Cerebellar nuclear complex (tissue), 1 donor: ENCODE measurements around the gene ADRA2C.

Experiments
- DNase-seq, 2 experiments: peaks; one replicate each; lab custom pipeline; 2025; lab: John Stamatoyannopoulos, UW

Gene ADRA2C

DNA sequence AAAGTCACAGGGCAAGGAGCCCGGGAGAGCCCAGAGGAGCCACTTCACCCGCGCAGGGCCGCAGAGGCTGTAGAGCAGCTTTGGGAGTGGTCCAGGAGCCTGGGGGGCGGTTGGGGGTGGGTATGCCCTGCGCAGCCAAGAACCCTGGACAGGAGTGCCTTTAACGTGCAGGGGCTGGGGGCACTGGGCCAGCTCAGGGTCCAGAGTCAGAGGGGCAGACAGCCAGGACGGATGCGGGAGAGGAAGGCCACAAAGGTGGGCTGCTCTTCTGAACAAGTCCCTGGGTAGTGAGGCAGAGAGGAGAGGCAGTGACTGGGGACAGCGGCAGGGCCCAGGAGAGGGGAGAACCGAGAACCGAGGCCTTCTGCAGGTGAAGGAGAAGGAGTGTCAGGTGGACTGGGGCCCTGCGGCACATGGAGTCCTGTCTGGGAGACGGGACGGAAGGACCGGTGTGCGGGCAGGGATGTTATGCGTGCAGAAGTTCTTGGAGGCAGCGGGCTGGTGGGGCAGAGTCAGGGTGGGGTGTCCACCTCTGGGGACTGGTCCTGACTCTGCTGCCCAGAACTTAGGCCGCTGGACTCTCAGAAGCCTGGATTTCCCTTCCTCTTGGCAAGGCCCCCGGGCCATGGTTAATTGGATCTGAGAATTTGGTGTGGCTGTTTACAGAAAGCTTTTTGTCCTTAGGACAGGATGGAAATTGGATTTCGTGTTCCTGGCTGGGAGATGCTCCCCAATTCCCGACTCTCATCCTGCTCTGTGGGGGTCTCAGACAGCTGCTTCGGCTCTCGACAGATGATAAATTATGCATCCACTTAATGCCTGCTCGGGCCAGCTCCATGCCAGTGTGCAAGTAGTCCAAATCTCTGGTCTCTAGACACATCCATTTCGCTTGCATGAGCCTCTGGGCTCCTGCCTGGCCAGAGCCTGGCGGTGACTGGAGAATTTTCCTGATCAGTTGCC is 31.9 kb downstream of the ADRA2C start:
- DNase-seq = no peak

DNA sequence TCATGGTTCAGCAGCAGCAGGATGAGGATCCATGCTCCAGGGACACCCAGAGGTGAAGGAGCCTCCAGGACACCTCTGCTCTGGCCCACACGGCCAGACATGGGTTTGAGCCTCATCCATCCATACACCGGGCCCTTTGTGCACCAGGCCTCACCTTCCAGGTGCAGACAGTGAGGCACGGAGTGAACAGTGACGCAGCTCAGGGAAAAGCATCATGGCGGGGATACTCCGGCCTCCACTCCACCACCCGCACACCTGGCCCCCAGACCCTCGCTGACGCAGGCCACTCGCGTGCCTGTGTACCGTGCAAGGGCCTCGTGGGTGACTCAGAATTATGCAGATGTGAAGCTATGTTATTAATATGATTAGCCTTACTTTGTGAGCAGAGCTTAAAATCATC is 33.3 kb downstream of the ADRA2C start:
- DNase-seq = no peak

DNA sequence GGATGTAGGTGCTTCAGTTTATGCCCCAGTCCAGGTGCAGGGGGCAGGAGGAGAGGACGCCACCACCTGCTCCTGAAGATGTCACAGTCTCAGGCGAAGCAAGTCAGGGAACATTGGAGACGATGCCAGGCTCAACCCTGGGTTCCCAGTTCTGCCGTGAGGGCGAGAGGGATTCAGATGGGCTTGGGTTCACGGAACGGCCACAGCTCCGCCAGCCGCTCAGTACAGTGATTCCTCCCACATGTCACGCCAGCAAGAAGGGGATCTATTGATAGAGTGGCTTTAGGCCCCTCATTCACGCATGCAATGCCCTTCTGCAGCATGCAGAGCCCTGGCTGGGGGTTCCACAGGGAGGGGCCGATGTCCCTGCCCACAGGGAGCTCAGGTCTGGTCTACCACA is 34.2 kb downstream of the ADRA2C start:
- DNase-seq = no peak

DNA sequence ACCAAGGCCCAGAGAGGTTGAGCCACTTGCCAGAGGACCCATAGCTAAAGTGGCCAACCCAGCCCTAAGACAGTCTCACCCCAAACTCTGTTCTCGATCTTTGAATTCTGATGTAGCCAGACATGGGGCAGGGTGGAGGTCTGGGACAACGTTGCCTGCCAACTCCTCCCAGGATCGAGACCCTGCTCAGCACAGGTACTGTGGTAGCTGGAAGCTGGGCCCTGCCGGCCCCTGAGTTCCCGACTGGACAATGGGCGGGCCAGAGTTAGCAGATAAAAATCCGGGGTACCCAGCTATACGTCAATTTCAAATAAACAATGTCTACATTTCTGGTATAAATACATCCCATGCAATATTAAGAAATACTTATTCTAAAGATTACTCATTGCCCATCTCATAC is 35.3 kb downstream of the ADRA2C start:
- no peak for DNase-seq

DNA sequence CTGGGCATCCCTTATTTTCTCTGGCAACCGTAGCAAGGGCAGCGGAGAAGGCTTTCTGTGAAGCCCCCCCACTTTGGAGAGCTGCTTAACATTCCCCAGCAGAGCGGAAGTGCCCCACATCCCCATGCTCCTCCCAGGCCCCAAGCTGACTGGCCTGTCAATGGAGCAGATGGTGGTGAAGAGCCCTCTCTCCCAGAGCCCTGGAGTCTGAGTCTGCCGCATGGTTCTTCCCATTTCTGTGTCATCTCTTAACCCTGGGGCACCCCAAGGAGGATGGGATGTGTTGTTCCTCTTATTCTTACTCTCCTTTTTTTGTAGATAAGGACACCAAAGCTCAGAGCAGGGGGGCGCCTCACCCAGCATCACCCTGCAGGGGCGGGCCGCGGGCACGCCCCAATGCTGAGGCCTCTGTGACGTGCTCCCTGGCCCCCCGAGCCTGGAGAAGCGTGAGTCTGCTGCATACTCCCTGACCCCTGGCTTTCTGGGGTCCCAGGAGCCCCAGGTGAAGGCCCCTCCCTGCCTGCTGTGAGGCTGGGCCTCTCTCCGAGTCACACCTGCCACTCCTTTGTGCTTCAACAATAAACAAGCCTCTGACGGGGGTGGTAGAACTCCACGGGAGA is 35.9 kb downstream of the ADRA2C start:
- no peak for DNase-seq

DNA sequence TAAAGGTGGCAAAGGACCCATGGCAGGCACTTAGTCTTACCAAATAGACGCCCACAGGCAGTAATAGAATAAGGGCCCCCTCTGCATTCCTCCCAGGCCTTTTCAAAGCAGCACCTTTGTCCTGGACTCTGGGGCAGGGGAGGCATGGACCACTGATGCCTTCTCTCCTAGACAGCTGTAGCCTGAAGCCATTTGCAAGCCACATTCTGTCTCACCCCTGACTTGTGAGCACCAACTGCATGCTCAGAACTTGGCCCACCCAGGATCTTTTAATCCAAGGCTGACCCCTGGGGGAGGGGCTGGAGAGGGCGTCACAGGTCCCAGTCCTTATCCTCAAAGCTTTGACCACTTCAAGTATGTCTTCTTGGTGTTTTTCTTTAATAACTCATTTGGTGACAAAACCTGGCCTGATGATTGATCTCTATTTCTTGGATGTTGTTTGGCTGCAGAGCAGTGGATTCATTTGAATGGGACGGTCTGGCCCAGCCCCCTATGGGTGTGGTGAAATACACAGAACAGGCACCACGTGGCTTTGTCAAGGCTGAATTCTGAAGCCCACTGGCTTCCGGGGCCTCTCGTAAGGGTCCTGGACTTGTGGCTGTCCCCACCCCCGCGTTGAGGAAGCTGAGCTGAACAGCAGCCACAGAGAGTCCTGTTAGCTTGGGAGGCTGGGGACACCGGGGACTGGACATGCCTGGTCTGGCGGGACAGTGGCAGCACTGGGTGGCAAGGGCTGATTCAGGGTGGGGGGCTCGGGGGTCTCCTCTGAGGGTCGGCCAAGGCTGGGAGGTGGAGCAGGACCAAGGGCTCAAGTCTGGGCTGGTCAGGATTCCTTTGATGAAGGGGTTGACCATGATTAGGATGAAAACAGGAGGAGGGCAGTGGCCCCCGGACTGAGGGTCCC is 36.6 kb downstream of the ADRA2C start:
- no peak for DNase-seq

DNA sequence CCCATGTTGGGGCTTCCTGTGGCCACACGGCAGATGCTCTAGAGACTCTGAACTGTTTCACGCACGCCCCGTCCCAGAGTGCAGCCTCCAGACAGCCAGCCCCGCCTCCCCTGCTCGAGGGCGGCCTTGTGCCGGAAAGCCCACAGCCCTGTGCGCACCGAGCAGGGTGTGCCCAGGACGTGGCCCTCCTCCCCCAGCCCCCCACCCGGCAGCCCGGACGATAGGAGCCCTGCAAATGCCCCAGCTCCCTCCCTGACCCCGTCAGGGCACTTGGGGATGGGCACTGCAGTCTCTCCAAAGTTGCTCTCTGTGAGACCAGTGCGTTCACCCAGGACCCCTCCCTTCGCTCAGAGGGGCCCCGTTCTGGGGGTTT is 37.3 kb downstream of the ADRA2C start:
- DNase-seq = no peak

DNA sequence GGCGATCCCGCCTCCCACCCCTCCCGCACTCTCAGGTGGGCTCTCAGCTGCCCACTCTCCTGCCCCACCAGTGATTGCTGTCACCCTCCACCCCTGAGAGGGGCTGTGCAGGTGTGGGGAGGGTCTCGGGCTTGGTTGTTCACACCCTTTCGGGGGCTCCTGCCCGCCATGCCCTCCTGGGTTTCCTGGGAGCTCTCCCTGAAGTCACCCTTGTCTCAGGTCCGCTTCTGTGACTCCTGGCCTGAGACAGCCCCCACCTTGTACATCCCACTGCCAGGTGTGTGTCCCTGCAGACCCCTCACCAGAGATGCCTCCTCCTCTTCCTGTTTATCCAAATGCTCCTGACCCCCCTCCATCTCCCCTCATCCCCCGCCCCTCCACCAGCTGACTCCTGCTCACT is 37.8 kb downstream of the ADRA2C start:
- no peak for DNase-seq

DNA sequence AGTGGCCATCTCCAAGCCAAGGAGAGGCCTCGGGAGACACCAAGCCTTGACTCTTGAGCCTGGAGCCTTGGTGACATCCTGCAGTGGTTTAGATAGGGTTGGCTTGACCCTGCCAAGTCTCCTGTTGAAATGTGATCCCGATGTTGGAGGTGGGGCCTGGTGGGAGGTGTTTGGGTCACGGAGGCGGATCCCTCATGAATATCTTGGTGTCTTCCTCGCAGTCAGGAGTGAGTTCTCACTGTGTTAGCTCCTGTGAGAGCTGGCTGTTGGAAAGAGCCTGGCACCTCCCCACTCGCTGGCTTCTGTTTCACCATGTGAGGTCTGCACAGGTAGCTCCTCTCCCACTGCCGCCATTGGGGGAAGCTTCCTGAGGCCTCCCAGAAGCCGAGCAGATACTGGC is 38.8 kb downstream of the ADRA2C start:
- no peak for DNase-seq

DNA sequence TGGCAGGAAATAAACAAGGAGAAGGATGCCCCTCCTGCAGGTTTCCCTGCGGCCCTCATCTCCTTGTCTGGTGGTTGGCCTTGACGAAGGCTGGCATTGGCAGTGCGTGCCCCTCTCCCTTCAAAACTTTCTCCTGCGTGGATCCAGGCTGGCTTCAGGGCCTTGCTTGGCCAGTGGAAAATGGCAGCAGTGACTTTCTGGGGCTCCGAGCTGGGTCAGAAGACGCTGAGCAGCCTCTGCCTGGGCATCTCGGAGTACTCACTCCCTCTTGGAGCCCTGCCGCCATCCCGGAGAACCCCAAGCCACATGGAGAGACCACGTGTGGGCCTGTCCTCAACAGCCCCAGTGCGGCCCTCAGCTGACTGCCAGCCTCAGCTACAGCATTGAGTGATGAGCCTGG is 39.5 kb downstream of the ADRA2C start:
- DNase-seq = no peak

DNA sequence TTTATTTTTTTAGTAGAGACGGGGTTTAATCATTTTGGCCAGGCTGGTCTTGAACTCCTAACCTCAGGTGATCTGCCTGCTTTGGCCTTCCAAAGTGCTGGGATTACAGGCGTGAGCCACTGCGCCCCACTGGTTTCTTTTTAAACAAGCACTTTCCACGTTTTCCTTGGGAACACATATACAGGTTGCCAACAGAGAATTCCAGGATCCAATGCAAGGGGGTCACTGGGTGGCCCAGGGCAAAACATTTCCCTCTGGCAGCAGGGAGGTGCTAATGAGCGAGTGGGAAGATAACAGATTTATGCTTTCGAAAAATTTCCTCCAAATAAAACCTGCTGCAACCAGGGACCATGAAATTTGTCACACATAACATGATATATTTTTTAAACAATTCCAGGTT is 41.1 kb downstream of the ADRA2C start:
- DNase-seq = no peak

DNA sequence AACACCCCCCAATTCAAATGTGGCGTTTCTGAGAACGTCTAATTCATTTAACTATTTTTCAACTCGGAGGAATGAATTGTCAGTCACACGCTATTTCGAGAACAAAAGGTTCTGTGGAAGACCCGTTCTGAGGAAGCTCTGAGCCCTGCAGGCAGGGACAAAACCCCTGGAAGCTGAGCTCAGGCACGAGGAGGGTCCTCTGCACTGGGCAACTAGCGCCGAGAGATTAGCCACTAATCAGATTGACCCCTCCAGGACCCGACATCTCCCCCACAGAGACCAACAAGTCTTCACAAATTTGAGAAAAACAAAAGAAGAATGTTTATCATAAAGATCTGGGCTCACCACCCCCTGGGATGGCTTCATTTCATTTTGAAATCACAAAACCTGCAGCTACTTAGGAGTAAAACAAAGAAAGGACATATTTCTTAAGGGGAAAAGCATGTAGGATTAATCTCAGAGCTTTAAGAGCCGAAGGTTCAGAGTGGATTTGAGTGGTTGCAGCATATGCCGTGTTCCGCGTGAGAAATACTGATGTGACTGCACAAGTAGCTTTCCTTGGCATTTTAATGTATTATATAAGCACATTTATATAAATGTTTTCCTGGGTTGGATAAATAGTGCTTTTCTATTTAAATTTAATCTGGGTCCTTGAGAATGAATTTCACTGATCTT is 41.8 kb downstream of the ADRA2C start:
- DNase-seq = no peak

DNA sequence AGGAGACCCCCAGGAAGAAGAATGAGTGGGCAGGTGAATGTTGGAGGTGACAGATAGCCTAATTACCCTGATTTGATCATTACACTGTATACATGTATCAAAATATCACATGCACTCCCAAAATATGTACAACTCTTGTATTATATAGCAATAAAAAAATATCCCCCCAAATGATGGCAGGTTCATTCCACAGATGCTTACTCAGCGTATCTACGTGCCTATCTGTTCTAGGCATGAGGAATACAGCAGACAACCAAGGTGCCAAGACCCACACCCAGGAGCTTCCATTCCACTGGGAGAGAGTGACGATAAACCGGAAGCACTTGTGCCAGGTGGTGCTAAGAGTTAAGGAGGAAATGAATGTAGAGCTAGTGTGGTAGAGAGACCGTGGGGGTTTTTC is 42.4 kb downstream of the ADRA2C start:
- no peak for DNase-seq

DNA sequence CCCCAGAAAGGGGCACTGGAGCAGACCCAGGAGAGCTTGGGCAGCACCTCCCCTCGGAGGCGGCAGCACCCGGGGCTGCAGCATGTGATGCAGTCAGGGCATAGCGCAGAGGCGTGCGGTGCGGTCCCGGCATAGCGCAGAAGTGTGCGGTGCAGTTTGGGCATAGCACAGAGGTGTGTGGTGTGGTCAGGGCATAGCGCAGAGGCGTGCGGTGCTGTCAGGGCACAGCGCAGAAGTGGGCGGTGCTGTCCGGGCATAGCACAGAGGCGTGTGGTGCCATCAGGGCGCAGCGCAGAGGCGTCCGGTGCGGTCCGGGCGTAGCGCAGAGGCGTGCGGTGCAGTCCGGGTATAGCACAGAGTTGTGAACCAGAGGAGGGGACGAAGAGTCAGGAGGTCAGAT is 42.8 kb downstream of the ADRA2C start:
- DNase-seq = no peak

DNA sequence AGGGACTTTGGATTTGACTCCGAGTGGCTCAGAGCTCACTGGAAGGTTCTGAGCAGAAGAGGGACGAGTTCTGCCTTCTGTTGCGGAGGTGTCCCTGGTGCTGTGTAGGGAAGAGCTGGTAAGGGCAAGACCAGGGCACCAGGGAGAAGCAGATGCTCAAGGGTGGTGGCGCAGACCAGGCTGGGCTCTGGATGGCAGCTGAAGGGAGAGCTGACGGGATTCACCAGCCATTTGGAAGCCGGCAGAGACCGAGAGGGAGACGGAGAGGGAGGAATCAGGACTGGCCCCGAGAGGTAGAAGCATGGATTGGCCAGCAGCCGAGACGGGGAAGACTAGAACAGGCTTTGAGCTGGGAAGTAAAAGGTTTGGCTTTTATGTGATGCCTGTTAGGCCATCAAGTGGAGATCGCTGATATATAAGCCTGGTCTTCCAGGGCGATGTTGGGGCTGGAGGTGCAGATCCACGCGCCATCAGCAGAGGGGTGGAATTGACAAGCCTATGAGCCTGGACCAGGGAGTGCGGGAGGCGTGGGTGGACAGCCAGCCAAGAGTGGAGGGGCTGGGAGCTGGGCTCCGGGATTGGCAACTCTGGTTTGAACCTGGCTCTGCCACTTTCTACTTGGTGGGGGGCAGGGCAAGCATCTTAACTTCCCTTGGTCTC is 43.4 kb downstream of the ADRA2C start:
- no peak for DNase-seq

DNA sequence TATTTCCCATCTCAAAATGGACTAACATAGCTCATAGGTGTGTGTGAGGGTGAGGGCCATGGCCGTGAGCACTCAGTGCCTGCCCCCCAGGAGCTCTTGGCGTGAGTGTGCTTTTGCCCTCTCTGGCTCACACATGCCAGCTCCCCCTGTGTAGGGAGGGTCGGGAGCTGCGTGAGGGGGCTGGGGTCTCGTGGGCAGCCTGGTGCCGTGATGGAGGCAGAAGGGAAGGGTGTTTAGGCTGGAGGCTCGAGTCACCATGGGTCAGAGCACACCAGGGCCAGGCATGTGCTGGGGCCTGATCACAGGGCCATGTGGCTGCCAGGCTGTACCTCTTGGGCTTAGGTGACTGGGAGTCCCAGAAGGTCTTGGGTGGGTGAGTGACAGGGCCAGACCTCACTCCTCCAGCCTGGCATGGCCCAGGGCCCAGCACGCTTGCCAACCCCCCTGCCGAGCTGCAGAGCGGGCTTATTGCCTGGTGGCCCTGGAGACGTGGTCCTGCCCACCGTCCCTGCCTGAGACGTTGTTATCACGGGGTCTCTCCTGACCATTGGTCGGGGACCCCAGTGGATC is 44.0 kb downstream of the ADRA2C start:
- DNase-seq = no peak

DNA sequence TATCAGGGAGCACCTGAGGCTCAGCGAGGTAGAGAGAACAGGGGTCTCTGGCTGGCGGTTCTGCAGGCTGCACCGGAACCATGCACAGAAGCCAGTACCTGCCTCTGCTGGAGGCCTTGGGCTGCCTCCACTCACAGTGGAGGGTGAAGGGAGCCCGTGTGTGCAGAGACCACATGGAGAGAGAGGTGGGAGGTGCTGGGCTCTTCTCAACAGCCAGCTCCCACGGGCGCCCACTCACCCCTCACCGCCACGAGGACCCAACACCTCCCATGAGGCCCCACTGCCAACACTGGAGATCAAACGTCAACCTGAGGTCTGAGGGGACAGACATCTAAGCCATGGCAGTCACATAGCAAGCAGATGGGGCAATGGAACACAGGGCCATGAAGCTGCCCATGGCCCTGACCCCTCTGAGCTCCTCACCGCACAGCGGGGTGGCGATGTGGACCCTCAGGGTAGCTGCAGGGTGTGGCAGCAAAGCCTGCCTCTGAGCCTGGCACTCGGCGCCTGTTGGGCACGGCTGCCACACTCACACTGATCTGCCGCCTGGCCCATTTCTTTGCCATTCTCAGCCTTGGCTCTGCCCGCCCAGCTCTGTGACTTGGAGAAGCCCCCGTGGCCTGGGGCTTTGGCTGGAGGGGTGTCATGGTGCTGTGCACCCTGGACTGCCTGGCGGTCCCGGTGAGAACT is 44.8 kb downstream of the ADRA2C start:
- DNase-seq = no peak

DNA sequence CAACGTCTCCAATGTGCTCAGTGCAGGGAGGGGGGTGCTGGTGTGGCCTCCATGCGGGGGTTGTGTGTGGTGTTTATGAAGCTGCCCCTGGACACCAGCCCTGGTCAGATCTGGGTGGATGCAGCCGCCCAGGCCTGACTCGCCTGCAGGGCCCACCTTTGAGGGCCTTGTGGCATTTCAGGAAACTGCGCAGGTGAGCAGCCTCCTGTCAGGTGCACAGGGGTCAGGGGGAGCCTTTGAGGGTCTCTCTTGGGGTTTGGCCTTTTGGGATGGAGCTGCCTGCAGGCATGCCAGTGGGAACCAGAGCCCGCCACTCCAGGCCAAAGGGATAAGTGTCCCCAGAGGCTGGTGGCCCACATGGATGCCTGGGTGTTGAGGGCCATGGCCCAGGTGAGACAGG is 45.4 kb downstream of the ADRA2C start:
- no peak for DNase-seq

DNA sequence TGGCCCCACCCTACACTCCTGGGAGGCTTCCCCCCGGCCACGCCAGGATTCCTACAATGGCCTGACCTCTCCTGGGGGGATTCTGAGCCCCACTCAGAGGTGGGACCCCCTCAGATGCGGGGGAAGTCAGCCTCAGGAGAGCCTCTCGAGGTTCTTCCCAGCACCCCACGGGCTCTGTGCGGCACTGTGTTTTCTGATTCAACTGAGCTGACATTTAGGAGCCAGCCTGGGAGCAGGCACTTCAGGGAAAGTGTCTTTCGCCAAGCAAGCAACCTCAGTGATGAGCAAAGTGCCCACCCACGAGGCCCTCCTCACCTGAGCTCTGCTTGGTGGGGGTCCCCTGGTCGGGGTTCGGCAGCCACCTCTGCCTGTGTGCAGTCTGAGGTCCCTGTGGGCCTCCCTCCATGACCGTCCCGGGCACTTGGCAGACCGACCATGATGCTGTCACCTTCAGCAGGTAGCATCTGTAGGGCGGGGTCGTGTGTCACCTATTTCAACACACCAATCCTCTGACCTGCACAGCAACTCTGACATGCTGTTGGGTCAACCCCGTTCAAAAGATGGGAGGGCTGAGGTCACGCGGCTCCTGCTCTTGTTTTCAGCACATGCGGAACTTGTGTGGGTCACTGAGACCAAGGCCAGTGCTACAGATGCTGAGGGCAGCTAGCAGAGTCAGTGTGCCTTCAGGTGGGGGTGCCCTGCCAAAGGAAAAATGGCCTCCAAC is 46.2 kb downstream of the ADRA2C start:
- no peak for DNase-seq
